SK-N-SH treated with all-trans-retinoic acid at 6 μM for 48 hours (cell line): ENCODE data around the gene FRAS1.

Source experiments
- ATAC-seq: fragments of 200-7000 bp; cut with Tn5 transposase; 3 replicates; pipeline ENCODE4 v1.9.1; 2020; ENCODE audit warnings: mild to moderate bottlenecking, moderate library complexity
- ARNTL ChIP-seq: fragments of 450-650 bp; formaldehyde crosslinking; IDR thresholded peaks from 2 replicates; pipeline ENCODE4 v1.5.0; 2020; ENCODE audit warnings: low read depth, mild to moderate bottlenecking, moderate library complexity, borderline replicate concordance
- BACH2 ChIP-seq: fragments of 250-450 bp; sonication (Bioruptor Pico); IDR thresholded peaks from 2 replicates; pipeline ENCODE4 v1.9.0; 2021; ENCODE audit warnings: mild to moderate bottlenecking, borderline replicate concordance
- CSDC2 ChIP-seq: fragments of 250-450 bp; sonication (Bioruptor Pico); IDR thresholded peaks from 2 replicates; pipeline ENCODE4 v1.5.0; 2020; ENCODE audit warnings: mild to moderate bottlenecking, moderate library complexity
- ESRRG ChIP-seq: fragments of 250-450 bp; sonication (Bioruptor Pico); IDR thresholded peaks from 2 replicates; pipeline ENCODE4 v1.6.1; 2021; ENCODE audit warnings: mild to moderate bottlenecking
- GLIS3 ChIP-seq: fragments of 250-450 bp; sonication (Bioruptor Pico); IDR thresholded peaks from 2 replicates; pipeline ENCODE4 v1.5.0; 2020; ENCODE audit warnings: mild to moderate bottlenecking, moderate library complexity
- ISL1 ChIP-seq: fragments of 250-450 bp; sonication (Bioruptor Pico); IDR thresholded peaks from 2 replicates; pipeline ENCODE4 v2.1.2; 2022; ENCODE audit warnings: mild to moderate bottlenecking, moderate library complexity
- OSR1 ChIP-seq: fragments of 250-450 bp; sonication (Bioruptor Pico); IDR thresholded peaks from 2 replicates; pipeline ENCODE4 v1.8.0; 2022; ENCODE audit warnings: moderate library complexity, mild to moderate bottlenecking, inconsistent platforms
- PPARA ChIP-seq: fragments of 250-450 bp; sonication (Bioruptor Pico); IDR thresholded peaks from 2 replicates; pipeline ENCODE4 v1.5.0; 2020; ENCODE audit warnings: mild to moderate bottlenecking, borderline replicate concordance
- RARB ChIP-seq: fragments of 250-450 bp; sonication (Bioruptor Pico); IDR thresholded peaks from 2 replicates; pipeline ENCODE4 v1.8.0; 2021; ENCODE audit warnings: mild to moderate bottlenecking, moderate library complexity
- SNAI2 ChIP-seq: fragments of 250-450 bp; sonication (Bioruptor Pico); IDR thresholded peaks from 2 replicates; pipeline ENCODE4 v1.5.0; 2020; ENCODE audit warnings: mild to moderate bottlenecking, moderate library complexity
- TCF4 ChIP-seq: fragments of 250-450 bp; sonication (Bioruptor Pico); IDR thresholded peaks from 2 replicates; pipeline ENCODE4 v1.8.0; 2021; ENCODE audit warnings: mild to moderate bottlenecking, moderate library complexity, borderline replicate concordance
- TOX ChIP-seq: fragments of 250-450 bp; sonication (Bioruptor Pico); IDR thresholded peaks from 2 replicates; pipeline ENCODE4 v1.8.0; 2021; ENCODE audit warnings: mild to moderate bottlenecking, moderate library complexity, borderline replicate concordance
- ZFP3 ChIP-seq: fragments of 250-450 bp; sonication (Bioruptor Pico); IDR thresholded peaks from 2 replicates; pipeline ENCODE4 v1.5.0; 2020; ENCODE audit warnings: mild to moderate bottlenecking, moderate library complexity
- ZFP30 ChIP-seq: fragments of 450-650 bp; formaldehyde crosslinking; IDR thresholded peaks from 2 replicates; pipeline ENCODE4 v1.5.0; 2022; ENCODE audit warnings: mild to moderate bottlenecking, moderate library complexity
- ZNF565 ChIP-seq: fragments of 450-650 bp; formaldehyde crosslinking; conservative IDR thresholded peaks from 2 replicates; pipeline ENCODE4 v1.5.0; 2020; ENCODE audit warnings: low read depth, mild to moderate bottlenecking, moderate library complexity
- ZNF70 ChIP-seq: fragments of 450-650 bp; formaldehyde crosslinking; IDR thresholded peaks from 2 replicates; pipeline ENCODE4 v1.5.0; 2020; ENCODE audit warnings: mild to moderate bottlenecking, moderate library complexity
- ZNF8 ChIP-seq: fragments of 450-650 bp; formaldehyde crosslinking; IDR thresholded peaks from 2 replicates; pipeline ENCODE4 v1.5.0; 2020; ENCODE audit warnings: mild to moderate bottlenecking, moderate library complexity
- TF ChIP-seq, protein P1 (sequence below): fragments of 250-450 bp; sonication (Bioruptor Pico); IDR thresholded peaks from 2 replicates; pipeline ENCODE4 v1.5.1; 2021; ENCODE audit warnings: mild to moderate bottlenecking, moderate library complexity
- TF ChIP-seq, protein P2 (sequence below): fragments of 250-450 bp; sonication (Bioruptor Pico); IDR thresholded peaks from 2 replicates; pipeline ENCODE4 v1.8.0; 2021; ENCODE audit warnings: low read depth, mild to moderate bottlenecking, moderate library complexity, borderline replicate concordance
- TF ChIP-seq, protein P3 (sequence below): fragments of 250-450 bp; sonication (Bioruptor Pico); IDR thresholded peaks from 2 replicates; pipeline ENCODE4 v1.5.0; 2020; ENCODE audit warnings: mild to moderate bottlenecking, moderate library complexity
- TF ChIP-seq, protein P4 (sequence below): fragments of 250-450 bp; sonication (Bioruptor Pico); IDR thresholded peaks from 2 replicates; pipeline ENCODE4 v1.5.1; 2020; ENCODE audit warnings: low read depth, mild to moderate bottlenecking, moderate library complexity

FRAS1 gene

DNA sequence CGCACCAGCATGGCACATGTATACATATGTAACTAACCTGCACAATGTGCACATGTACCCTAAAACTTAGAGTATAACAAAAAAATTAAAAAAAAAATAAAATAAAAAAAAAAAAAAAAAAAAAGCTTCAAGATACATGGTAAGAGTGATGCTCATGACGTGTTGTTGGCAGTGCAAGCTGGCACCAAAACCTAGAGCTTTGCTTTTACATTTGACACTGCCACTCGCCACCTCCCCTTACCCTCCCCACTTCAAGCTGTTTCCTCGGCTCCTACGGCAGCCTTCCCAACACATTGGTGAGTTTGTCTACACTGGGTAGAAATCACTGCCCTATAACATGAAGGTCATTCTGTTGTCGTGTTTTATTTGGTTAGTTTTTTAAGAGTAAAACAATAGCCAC lies 296.8 kb downstream of the FRAS1 start:
- ATAC-seq: no peak
- TF ChIP-seq, protein P1, sequence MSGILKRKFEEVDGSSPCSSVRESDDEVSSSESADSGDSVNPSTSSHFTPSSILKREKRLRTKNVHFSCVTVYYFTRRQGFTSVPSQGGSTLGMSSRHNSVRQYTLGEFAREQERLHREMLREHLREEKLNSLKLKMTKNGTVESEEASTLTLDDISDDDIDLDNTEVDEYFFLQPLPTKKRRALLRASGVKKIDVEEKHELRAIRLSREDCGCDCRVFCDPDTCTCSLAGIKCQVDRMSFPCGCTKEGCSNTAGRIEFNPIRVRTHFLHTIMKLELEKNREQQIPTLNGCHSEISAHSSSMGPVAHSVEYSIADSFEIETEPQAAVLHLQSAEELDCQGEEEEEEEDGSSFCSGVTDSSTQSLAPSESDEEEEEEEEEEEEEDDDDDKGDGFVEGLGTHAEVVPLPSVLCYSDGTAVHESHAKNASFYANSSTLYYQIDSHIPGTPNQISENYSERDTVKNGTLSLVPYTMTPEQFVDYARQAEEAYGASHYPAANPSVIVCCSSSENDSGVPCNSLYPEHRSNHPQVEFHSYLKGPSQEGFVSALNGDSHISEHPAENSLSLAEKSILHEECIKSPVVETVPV (CRISPR knock-in tag): no peak
- TF ChIP-seq, protein P2, sequence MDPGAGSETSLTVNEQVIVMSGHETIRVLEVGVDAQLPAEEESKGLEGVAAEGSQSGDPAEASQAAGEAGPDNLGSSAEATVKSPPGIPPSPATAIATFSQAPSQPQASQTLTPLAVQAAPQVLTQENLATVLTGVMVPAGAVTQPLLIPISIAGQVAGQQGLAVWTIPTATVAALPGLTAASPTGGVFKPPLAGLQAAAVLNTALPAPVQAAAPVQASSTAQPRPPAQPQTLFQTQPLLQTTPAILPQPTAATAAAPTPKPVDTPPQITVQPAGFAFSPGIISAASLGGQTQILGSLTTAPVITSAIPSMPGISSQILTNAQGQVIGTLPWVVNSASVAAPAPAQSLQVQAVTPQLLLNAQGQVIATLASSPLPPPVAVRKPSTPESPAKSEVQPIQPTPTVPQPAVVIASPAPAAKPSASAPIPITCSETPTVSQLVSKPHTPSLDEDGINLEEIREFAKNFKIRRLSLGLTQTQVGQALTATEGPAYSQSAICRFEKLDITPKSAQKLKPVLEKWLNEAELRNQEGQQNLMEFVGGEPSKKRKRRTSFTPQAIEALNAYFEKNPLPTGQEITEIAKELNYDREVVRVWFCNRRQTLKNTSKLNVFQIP (CRISPR knock-in tag): no peak

DNA sequence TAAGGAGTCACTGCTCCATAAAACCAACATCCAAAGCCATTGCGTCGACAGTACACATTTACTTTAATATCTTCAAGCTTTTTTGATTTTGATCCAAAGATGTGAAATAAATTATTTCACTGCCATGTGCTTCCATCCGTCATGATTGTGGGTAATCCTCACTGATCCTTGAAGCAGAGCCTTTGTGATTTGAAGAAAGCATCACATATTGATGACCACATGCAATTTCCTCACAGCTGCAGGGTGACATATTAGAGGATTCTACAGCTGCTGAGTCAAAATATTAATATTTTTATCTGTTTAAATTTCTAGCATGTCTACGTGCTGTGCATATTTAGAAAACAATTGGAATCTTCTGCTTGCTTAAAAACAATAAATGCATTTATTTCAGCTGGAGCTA lies 297.7 kb downstream of the FRAS1 start:
- no peak for TF ChIP-seq ZFP30 (CRISPR knock-in tag)
- TF ChIP-seq ZFP3 (CRISPR knock-in tag): no peak
- no peak for TF ChIP-seq ARNTL
- TF ChIP-seq BACH2: no peak
- no peak for TF ChIP-seq ZNF70 (CRISPR knock-in tag)
- TF ChIP-seq, protein P1 (CRISPR knock-in tag): no peak
- TF ChIP-seq, protein P3, sequence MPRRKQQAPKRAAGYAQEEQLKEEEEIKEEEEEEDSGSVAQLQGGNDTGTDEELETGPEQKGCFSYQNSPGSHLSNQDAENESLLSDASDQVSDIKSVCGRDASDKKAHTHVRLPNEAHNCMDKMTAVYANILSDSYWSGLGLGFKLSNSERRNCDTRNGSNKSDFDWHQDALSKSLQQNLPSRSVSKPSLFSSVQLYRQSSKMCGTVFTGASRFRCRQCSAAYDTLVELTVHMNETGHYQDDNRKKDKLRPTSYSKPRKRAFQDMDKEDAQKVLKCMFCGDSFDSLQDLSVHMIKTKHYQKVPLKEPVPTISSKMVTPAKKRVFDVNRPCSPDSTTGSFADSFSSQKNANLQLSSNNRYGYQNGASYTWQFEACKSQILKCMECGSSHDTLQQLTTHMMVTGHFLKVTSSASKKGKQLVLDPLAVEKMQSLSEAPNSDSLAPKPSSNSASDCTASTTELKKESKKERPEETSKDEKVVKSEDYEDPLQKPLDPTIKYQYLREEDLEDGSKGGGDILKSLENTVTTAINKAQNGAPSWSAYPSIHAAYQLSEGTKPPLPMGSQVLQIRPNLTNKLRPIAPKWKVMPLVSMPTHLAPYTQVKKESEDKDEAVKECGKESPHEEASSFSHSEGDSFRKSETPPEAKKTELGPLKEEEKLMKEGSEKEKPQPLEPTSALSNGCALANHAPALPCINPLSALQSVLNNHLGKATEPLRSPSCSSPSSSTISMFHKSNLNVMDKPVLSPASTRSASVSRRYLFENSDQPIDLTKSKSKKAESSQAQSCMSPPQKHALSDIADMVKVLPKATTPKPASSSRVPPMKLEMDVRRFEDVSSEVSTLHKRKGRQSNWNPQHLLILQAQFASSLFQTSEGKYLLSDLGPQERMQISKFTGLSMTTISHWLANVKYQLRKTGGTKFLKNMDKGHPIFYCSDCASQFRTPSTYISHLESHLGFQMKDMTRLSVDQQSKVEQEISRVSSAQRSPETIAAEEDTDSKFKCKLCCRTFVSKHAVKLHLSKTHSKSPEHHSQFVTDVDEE (CRISPR knock-in tag): no peak
- no peak for TF ChIP-seq RARB (CRISPR knock-in tag)
- no peak for TF ChIP-seq CSDC2 (CRISPR knock-in tag)
- TF ChIP-seq ZNF565 (CRISPR knock-in tag): no peak
- no peak for TF ChIP-seq ZNF8 (CRISPR knock-in tag)
- TF ChIP-seq ESRRG: no peak
- TF ChIP-seq GLIS3: no peak
- TF ChIP-seq ISL1 (CRISPR knock-in tag): no peak
- no peak for TF ChIP-seq OSR1
- TF ChIP-seq SNAI2 (CRISPR knock-in tag): no peak
- no peak for TF ChIP-seq TOX (CRISPR knock-in tag)
- TF ChIP-seq, protein P4, sequence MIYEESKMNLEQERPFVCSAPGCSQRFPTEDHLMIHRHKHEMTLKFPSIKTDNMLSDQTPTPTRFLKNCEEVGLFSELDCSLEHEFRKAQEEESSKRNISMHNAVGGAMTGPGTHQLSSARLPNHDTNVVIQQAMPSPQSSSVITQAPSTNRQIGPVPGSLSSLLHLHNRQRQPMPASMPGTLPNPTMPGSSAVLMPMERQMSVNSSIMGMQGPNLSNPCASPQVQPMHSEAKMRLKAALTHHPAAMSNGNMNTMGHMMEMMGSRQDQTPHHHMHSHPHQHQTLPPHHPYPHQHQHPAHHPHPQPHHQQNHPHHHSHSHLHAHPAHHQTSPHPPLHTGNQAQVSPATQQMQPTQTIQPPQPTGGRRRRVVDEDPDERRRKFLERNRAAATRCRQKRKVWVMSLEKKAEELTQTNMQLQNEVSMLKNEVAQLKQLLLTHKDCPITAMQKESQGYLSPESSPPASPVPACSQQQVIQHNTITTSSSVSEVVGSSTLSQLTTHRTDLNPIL: no peak
- no peak for TF ChIP-seq PPARA
- no peak for ATAC-seq

DNA sequence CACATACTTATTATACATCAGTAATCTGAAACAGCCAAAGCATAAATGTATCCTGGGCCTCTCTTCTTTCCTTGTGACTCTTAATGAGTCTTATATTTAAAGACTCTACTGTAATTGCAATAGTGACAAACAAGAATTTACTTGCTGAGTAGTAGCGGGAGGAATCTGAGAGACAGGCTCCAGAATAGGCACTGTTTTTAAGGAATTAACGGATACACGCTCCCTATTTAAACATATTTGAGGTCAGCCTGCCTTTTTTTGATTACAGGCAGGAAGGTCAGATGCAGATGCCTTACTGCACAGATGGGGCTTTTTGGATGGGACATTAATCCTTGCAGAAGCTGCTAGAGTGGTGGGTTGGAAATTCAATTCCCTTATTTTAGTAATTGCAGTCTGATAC lies 298.2 kb downstream of the FRAS1 start:
- ATAC-seq: no peak

More for the DNA sequence above, 298.2 kb downstream of the FRAS1 start:
- TF ChIP-seq TCF4 (CRISPR knock-in tag) (no peak), ZNF70 (CRISPR knock-in tag) (no peak), ZNF565 (CRISPR knock-in tag) (no peak)
- TF ChIP-seq, protein P2 (CRISPR knock-in tag): no peak
